Endothelial cell of umbilical vein (primary cell): ENCODE measurements around the gene KIF15. TPM values are rescaled to one million over a fixed set of nuclear protein-coding genes. Genes with fewer than 3 reads are reported as not detected.

Experiments
- BruUV-seq: library from RNA; stranded (reverse); fragments of 400-500 nt; replicated peaks from 2 replicates; lab custom pipeline; 2021; lab: Mats Ljungman, UMichigan
- CTCF ChIA-PET: fragments of 300-600, 350-600 bp; sonication (Branson Sonifier 250); formaldehyde crosslinking; loops from one replicate; lab custom pipeline; 2021; ENCODE audit warnings: antibody characterized with exemption, inconsistent platforms; lab: Charles Lee
- POLR2A ChIA-PET: fragments of 300-600, 350-600 bp; sonication (Branson Sonifier 250); formaldehyde crosslinking; loops from one replicate; lab custom pipeline; 2021; ENCODE audit warnings: antibody characterized with exemption, inconsistent platforms; lab: Charles Lee
- DNase-seq: peaks from one replicate; pipeline ENCODE4 v3.0.0-alpha.2; 2011; ENCODE audit warnings: low read depth, low spot score
- FAIRE-seq: peaks from 2 replicates; lab custom pipeline; 2011; peaks lifted over from hg19 to GRCh38; lab: Jason Lieb, UNC
- H2AFZ ChIP-seq: 2 replicates; pipeline ENCODE4 v1.6.0; 2012; ENCODE audit warnings: low read depth, low read length, control low read depth, inconsistent platforms
- H3K27ac ChIP-seq: 2 replicates; pipeline ENCODE4 v1.5.1; 2011; ENCODE audit warnings: low read depth, mild to moderate bottlenecking, control low read depth, low read length, moderate library complexity; ENCODE audit not compliant: insufficient read depth
- H3K27me3 ChIP-seq, 2 experiments: 2 replicates each; pipeline versions ENCODE4 v1.6.0 to v1.6.1; 2011; ENCODE audit warnings: low read length in 2 of 2, mixed read lengths in 1 of 2; ENCODE audit not compliant: control insufficient read depth in 2 of 2, insufficient read depth in 2 of 2
- H3K36me3 ChIP-seq, 2 experiments: 2 replicates in 1 of 2; 3 replicates in 1 of 2; pipeline ENCODE4 v1.5.1; 2011; ENCODE audit warnings: low read length in 2 of 2, mild to moderate bottlenecking in 1 of 2, moderate library complexity in 1 of 2; ENCODE audit not compliant: control insufficient read depth in 2 of 2, insufficient read depth in 2 of 2; ENCODE audit errors: extremely low read depth in 1 of 2
- H3K4me1 ChIP-seq: 3 replicates; pipeline ENCODE4 v1.5.1; 2011; ENCODE audit warnings: mild to moderate bottlenecking, low read length; ENCODE audit not compliant: control insufficient read depth, insufficient read depth; ENCODE audit errors: extremely low read depth
- H3K4me2 ChIP-seq: 2 replicates; pipeline ENCODE4 v1.6.1; 2011; ENCODE audit warnings: low read length, control low read depth, mixed read lengths; ENCODE audit not compliant: insufficient read depth
- H3K4me3 ChIP-seq, 3 experiments: fragments of 200-600 bp in 1 of 3; sonication (generic), shearing (Covaris generic) in 1 of 3; replicated peaks in 1 of 3; 2 replicates each; pipeline ENCODE4 v1.5.1; 2011 to 2016; ENCODE audit warnings: control low read depth in 3 of 3, low read length in 3 of 3, mild to moderate bottlenecking in 2 of 3, inconsistent platforms in 1 of 3, low read depth in 1 of 3, moderate library complexity in 1 of 3; ENCODE audit not compliant: insufficient read depth in 1 of 3
- H3K79me2 ChIP-seq: 2 replicates; pipeline ENCODE4 v1.6.0; 2012; ENCODE audit warnings: low read length, inconsistent platforms; ENCODE audit not compliant: control insufficient read depth, insufficient read depth
- H3K9ac ChIP-seq: replicated peaks from 2 replicates; pipeline ENCODE3; 2011; ENCODE audit warnings: low read length, control low read depth; ENCODE audit not compliant: insufficient read depth; ENCODE audit errors: extremely low read depth
- H3K9me1 ChIP-seq: replicated peaks from 3 replicates; pipeline ENCODE4 v1.6.0; 2011; ENCODE audit warnings: mild to moderate bottlenecking, low read length; ENCODE audit not compliant: control insufficient read depth, insufficient read depth; ENCODE audit errors: extremely low read depth
- H3K9me3 ChIP-seq: replicated peaks from 2 replicates; pipeline ENCODE4 v1.5.1; 2012; ENCODE audit warnings: low read length, inconsistent platforms; ENCODE audit not compliant: control insufficient read depth, insufficient read depth
- H4K20me1 ChIP-seq: replicated peaks from 2 replicates; pipeline ENCODE3; 2011; ENCODE audit warnings: mild to moderate bottlenecking, low read length; ENCODE audit not compliant: control insufficient read depth, insufficient read depth; ENCODE audit errors: extremely low read depth
- EZH2 ChIP-seq: IDR thresholded peaks from 2 replicates; pipeline ENCODE4 v1.6.1; 2012; ENCODE audit warnings: borderline replicate concordance, low read depth, mild to moderate bottlenecking, moderate library complexity, low read length, inconsistent platforms; ENCODE audit not compliant: severe bottlenecking
- FOS ChIP-seq: IDR thresholded peaks from 2 replicates; pipeline ENCODE4 v1.6.1; 2011; ENCODE audit warnings: mild to moderate bottlenecking, low read length, moderate library complexity, borderline replicate concordance; ENCODE audit not compliant: insufficient read depth
- GATA2 ChIP-seq: IDR thresholded peaks from 2 replicates; pipeline ENCODE4 v1.7.0; 2011; ENCODE audit warnings: low read depth, mild to moderate bottlenecking, moderate library complexity, mixed read lengths, low read length; ENCODE audit not compliant: insufficient read length, insufficient read depth
- JUN ChIP-seq: IDR thresholded peaks from 2 replicates; pipeline ENCODE4 v1.6.1; 2011; ENCODE audit warnings: borderline replicate concordance, low read depth; ENCODE audit not compliant: insufficient read length, insufficient read depth
- MAX ChIP-seq: IDR thresholded peaks from 2 replicates; pipeline ENCODE4 v1.6.1; 2011; ENCODE audit not compliant: insufficient read depth, insufficient read length
- MYC ChIP-seq: IDR thresholded peaks from one replicate; pipeline ENCODE4 v1.6.1; 2011; ENCODE audit warnings: mild to moderate bottlenecking, low read depth, low read length
- POLR2A ChIP-seq: IDR thresholded peaks from 2 replicates; pipeline ENCODE4 v1.6.1; 2012; ENCODE audit warnings: low read depth, mild to moderate bottlenecking, control low read depth, low read length
- POLR2AphosphoS5 ChIP-seq: IDR thresholded peaks from 2 replicates; pipeline ENCODE4 v1.6.1; 2012; ENCODE audit warnings: low read depth, mild to moderate bottlenecking, control low read depth, low read length, moderate library complexity; ENCODE audit not compliant: insufficient read depth
- dilution Hi-C: fragments of 300-500 bp; cut with MboI; formaldehyde crosslinking; loops from one replicate; pipeline ENCODE4 v1.15.0; 2019; ENCODE audit warnings: low sequenced_read_pairs; ENCODE audit not compliant: extremely low pct_ligation_motif_present
- intact Hi-C: fragments of 100-400 bp; cut with micrococcal nuclease; formaldehyde crosslinking; loops from one replicate; pipeline ENCODE4 v1.10.0; 2022
- polyA plus RNA-seq, 4 experiments: library from polyadenylated mRNA; depleted of rRNA in 3 of 4; stranded (reverse) in 3 of 4; unstranded in 1 of 4; fragments of >200 nt; gene quantifications; 2 replicates each; pipeline versions ENCODE4 v1.2.1 to v1.2.3, GENCODE V29; 2011 to 2012; ENCODE audit warnings: missing spikeins in 1 of 4
- total RNA-seq: library from RNA; stranded (reverse); gene quantifications from 2 replicates; pipeline ENCODE4 v1.2.3, GENCODE V29; 2021
- TF ChIP-seq, protein P1 (sequence below), 2 donors: IDR thresholded peaks; 1 replicate in 1 of 2; 2 replicates in 1 of 2; pipeline ENCODE4 v1.5.1; 2011; ENCODE audit warnings: low read length in 2 of 2, mild to moderate bottlenecking in 2 of 2, moderate library complexity in 2 of 2, control low read depth in 1 of 2, inconsistent platforms in 1 of 2, low read depth in 1 of 2; ENCODE audit not compliant: insufficient read depth in 1 of 2; ENCODE audit errors: extremely low read depth in 1 of 2

Gene KIF15
- total and polyA plus RNA-seq, 2 donors (not counting 3 experiments of a cell fraction or from before 2014, with no cell fraction given): 2.2 to 21.6 TPM

GRCh38 chr3:44722103-44722401, 39.5 kb upstream of the KIF15 start:
- ChIA-PET POLR2A (no interaction called here), CTCF (interaction anchor here (2.0 kb wide), 1 partner anchor 9 kb away, joined by 7 read pairs; the partner anchor contains the start of gene ZNF502)
- no peak for TF ChIP-seq MAX
- TF ChIP-seq FOS: no peak
- TF ChIP-seq, protein P1, sequence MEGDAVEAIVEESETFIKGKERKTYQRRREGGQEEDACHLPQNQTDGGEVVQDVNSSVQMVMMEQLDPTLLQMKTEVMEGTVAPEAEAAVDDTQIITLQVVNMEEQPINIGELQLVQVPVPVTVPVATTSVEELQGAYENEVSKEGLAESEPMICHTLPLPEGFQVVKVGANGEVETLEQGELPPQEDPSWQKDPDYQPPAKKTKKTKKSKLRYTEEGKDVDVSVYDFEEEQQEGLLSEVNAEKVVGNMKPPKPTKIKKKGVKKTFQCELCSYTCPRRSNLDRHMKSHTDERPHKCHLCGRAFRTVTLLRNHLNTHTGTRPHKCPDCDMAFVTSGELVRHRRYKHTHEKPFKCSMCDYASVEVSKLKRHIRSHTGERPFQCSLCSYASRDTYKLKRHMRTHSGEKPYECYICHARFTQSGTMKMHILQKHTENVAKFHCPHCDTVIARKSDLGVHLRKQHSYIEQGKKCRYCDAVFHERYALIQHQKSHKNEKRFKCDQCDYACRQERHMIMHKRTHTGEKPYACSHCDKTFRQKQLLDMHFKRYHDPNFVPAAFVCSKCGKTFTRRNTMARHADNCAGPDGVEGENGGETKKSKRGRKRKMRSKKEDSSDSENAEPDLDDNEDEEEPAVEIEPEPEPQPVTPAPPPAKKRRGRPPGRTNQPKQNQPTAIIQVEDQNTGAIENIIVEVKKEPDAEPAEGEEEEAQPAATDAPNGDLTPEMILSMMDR (IDR thresholded peaks at IDR 0.05; ENCODE audit: extremely low read depth in 1 of 2, insufficient read depth in 1 of 2, low read depth in 1 of 2, low read length in 2 of 2): no peak
- TF ChIP-seq EZH2: no peak
- TF ChIP-seq GATA2: no peak
- no peak for TF ChIP-seq JUN
- TF ChIP-seq POLR2A: no peak
- TF ChIP-seq MYC: no peak
- no peak for TF ChIP-seq POLR2AphosphoS5
- Histone ChIP-seq H2AFZ (no peak overlapping the region), H3K4me3 (no peak overlapping the region), H3K4me1 (no peaks in the 10 kb centered on the region), H3K9me1 (no peaks in the 10 kb centered on the region), H3K27ac (no peak overlapping the region), H3K36me3 (peaks cover 4 to 10% of the 10 kb centered on the region in 2 experiments), H3K79me2 (no peaks in the 10 kb centered on the region), H3K27me3 (no peaks in the 10 kb centered on the region), H4K20me1 (no peaks in the 10 kb centered on the region), H3K9me3 (peaks cover 34% of the 10 kb centered on the region), H3K9ac (no peak overlapping the region), H3K4me2 (no peak overlapping the region)
- FAIRE-seq: no peak
- DNase-seq: no peak
- dilution Hi-C loops: no loop called here
- intact Hi-C loops: no loop called here
- no TSS peak for BruUV-seq
